GM12878 (cell line): ENCODE data around the gene TMEM91. TPM values are rescaled to one million over a fixed set of nuclear protein-coding genes. Genes with fewer than 3 reads are reported as not detected.

ENCODE experiments used
- ATAC-seq: fragments of 200-7000 bp; cut with Tn5 transposase; 3 replicates; pipeline ENCODE4 v1.9.1; 2020; ENCODE audit warnings: mild to moderate bottlenecking, moderate library complexity
- BruUV-seq: library from RNA; stranded (reverse); fragments of 400-500 nt; replicated peaks from 2 replicates; lab custom pipeline; 2021; lab: Mats Ljungman, UMichigan
- CTCF ChIA-PET: fragments of 300-600 bp; sonication (Branson Sonifier 250); formaldehyde crosslinking; extraction: SDS; loops from one replicate; lab custom pipeline; 2021; ENCODE audit warnings: inconsistent platforms; lab: Yijun Ruan, JAX
- POLR2A ChIA-PET: fragments of 350-600 bp; formaldehyde crosslinking; extraction: SDS; loops from one replicate; lab custom pipeline; 2021; ENCODE audit warnings: inconsistent platforms; lab: Charles Lee
- RAD21 ChIA-PET: fragments of 300-600 bp; sonication (Branson Sonifier 250); formaldehyde crosslinking; loops from one replicate; lab custom pipeline; 2023; ENCODE audit warnings: antibody characterized with exemption; ENCODE audit not compliant: unreplicated experiment; lab: Charles Lee
- SMC1A ChIA-PET: fragments of 300-600 bp; sonication (Branson Sonifier 250); formaldehyde crosslinking; loops from one replicate; lab custom pipeline; 2023; ENCODE audit not compliant: unreplicated experiment, uncharacterized antibody; lab: Charles Lee
- DNase-seq: peaks from one replicate; pipeline ENCODE4 v3.0.0-alpha.2; 2011; ENCODE audit warnings: low read depth, low spot score
- FAIRE-seq: peaks from 3 replicates; lab custom pipeline; 2011; peaks lifted over from hg19 to GRCh38; lab: Jason Lieb, UNC
- H2AFZ ChIP-seq: 2 replicates; pipeline ENCODE4 v1.6.0; 2011; ENCODE audit warnings: low read depth, low read length, control low read depth; ENCODE audit not compliant: control insufficient read depth
- H3K27ac ChIP-seq: 2 replicates; pipeline ENCODE4 v1.5.1; 2011; ENCODE audit warnings: control low read depth; ENCODE audit not compliant: control insufficient read depth, insufficient read depth
- H3K27me3 ChIP-seq, 2 experiments: replicated peaks in 1 of 2; 2 replicates each; pipeline versions ENCODE4 v1.6.0 to v1.6.1; 2011; ENCODE audit warnings: low read length in 1 of 2; ENCODE audit not compliant: control insufficient read depth in 2 of 2, insufficient read depth in 2 of 2
- H3K36me3 ChIP-seq, 2 experiments: 2 replicates each; pipeline ENCODE4 v1.5.1; 2011; ENCODE audit warnings: low read length in 1 of 2; ENCODE audit not compliant: control insufficient read depth in 2 of 2, insufficient read depth in 2 of 2
- H3K4me1 ChIP-seq: 2 replicates; pipeline ENCODE4 v1.6.1; 2011; ENCODE audit warnings: mild to moderate bottlenecking, low read length, moderate library complexity, mixed read lengths; ENCODE audit not compliant: control insufficient read depth, insufficient read depth
- H3K4me2 ChIP-seq: 2 replicates; pipeline ENCODE4 v1.6.0; 2011; ENCODE audit warnings: control low read depth; ENCODE audit not compliant: control insufficient read depth, insufficient read depth
- H3K4me3 ChIP-seq: fragments of 200-600 bp; sonication (generic); 2 replicates; pipeline ENCODE4 v1.5.1; 2016
- H3K79me2 ChIP-seq: 2 replicates; pipeline ENCODE4 v1.6.0; 2011; ENCODE audit warnings: low read length; ENCODE audit not compliant: control insufficient read depth, insufficient read depth
- H3K9ac ChIP-seq: 2 replicates; pipeline ENCODE4 v1.8.0; 2011; ENCODE audit warnings: low read length, control low read depth, mixed read lengths; ENCODE audit not compliant: control insufficient read depth, insufficient read depth
- H3K9me3 ChIP-seq: replicated peaks from 3 replicates; pipeline ENCODE4 v1.5.1; 2011; ENCODE audit warnings: mild to moderate bottlenecking, low read length; ENCODE audit not compliant: control insufficient read depth, insufficient read depth
- H4K20me1 ChIP-seq: 2 replicates; pipeline ENCODE4 v1.6.0; 2011; ENCODE audit not compliant: control insufficient read depth, insufficient read depth
- CREM ChIP-seq: IDR thresholded peaks from 2 replicates; pipeline ENCODE4 v1.6.1; 2014; ENCODE audit warnings: antibody characterized with exemption, low read depth
- CUX1 ChIP-seq: IDR thresholded peaks from 2 replicates; pipeline ENCODE4 v1.6.1; 2012; ENCODE audit warnings: improper control_type of control experiment, low read depth, low read length; ENCODE audit not compliant: insufficient replicate concordance
- E2F8 ChIP-seq: fragments of 450-650 bp; IDR thresholded peaks from 2 replicates; pipeline ENCODE4 v1.6.1; 2018; ENCODE audit warnings: mild to moderate bottlenecking, low read depth, moderate library complexity; ENCODE audit not compliant: partially characterized antibody
- ESRRA ChIP-seq: IDR thresholded peaks from 2 replicates; pipeline ENCODE4 v1.6.1; 2012; ENCODE audit warnings: mild to moderate bottlenecking, low read length, improper control_type of control experiment
- KAT2A ChIP-seq: conservative IDR thresholded peaks from 2 replicates; pipeline ENCODE4 v1.6.1; 2011; ENCODE audit warnings: low read depth, low read length; ENCODE audit not compliant: control insufficient read depth
- LARP7 ChIP-seq: fragments of 450-650 bp; IDR thresholded peaks from 2 replicates; pipeline ENCODE4 v1.6.1; 2017; ENCODE audit warnings: mild to moderate bottlenecking
- MEF2A ChIP-seq: IDR thresholded peaks from 2 replicates; pipeline ENCODE4 v1.6.1; 2011; ENCODE audit warnings: low read depth, mild to moderate bottlenecking, low read length, moderate library complexity; ENCODE audit not compliant: insufficient read depth
- MLLT1 ChIP-seq: fragments of 450-650 bp; IDR thresholded peaks from 2 replicates; pipeline ENCODE4 v1.6.1; 2016; ENCODE audit warnings: mild to moderate bottlenecking
- NR2F1 ChIP-seq: fragments of 450-650 bp; conservative IDR thresholded peaks from 2 replicates; pipeline ENCODE4 v1.6.1; 2017; ENCODE audit warnings: mild to moderate bottlenecking
- RELB ChIP-seq: fragments of 450-650 bp; IDR thresholded peaks from 2 replicates; pipeline ENCODE4 v1.6.1; 2017; ENCODE audit warnings: low read depth, mild to moderate bottlenecking, moderate library complexity
- TCF7 ChIP-seq: IDR thresholded peaks from 2 replicates; pipeline ENCODE4 v1.6.1; 2014; ENCODE audit warnings: antibody characterized with exemption, borderline replicate concordance
- ZSCAN29 ChIP-seq: fragments of 450-650 bp; IDR thresholded peaks from 2 replicates; pipeline ENCODE4 v1.6.1; 2017; ENCODE audit warnings: mild to moderate bottlenecking, moderate library complexity
- ZZZ3 ChIP-seq: IDR thresholded peaks from 2 replicates; pipeline ENCODE4 v1.6.1; 2011; ENCODE audit warnings: low read depth; ENCODE audit not compliant: control insufficient read depth, insufficient read length
- WGBS: methylation state at CpG from one replicate; pipeline ENCODE4 v1.1.6; 2016; ENCODE audit warnings: low lambda C conversion rate; ENCODE audit not compliant: insufficient replicate concordance, insufficient coverage; ENCODE audit errors: missing lambda C conversion rate; 5-methylcytosine and 5-hydroxymethylcytosine counted together
- in situ Hi-C: fragments of 300-500 bp; cut with MboI; formaldehyde crosslinking; loops from 9 replicates; pipeline ENCODE4 v1.14.3; 2018; ENCODE audit warnings: mixed read lengths
- intact Hi-C: fragments of 100-400 bp; cut with micrococcal nuclease; formaldehyde crosslinking; loops from one replicate; pipeline ENCODE4 v1.14.2; 2022; ENCODE audit not compliant: unreplicated experiment
- polyA plus RNA-seq, 11 experiments: library from polyadenylated mRNA; depleted of rRNA in 4 of 11; unstranded in 6 of 11; stranded (reverse) in 5 of 11; fragments of >200 nt; fragmentation: Nextera tagmentation in 4 of 11; fragmentation: Illumina TruSeq in 1 of 11; extraction: Ambion mirVana in 4 of 11; extraction: Trizol in 1 of 11; gene quantifications; 1 replicate in 1 of 11; 2 replicates in 10 of 11; pipeline versions ENCODE4 v1.2.1 to v1.2.3, GENCODE V29; 2011 to 2016; ENCODE audit warnings: inconsistent platforms in 2 of 11, missing spikeins in 2 of 11, low read depth in 1 of 11
- total RNA-seq, 4 experiments: library from RNA; depleted of rRNA in 3 of 4; stranded (reverse); fragments of >200 nt in 3 of 4; fragmentation: Illumina TruSeq in 1 of 4; extraction: Trizol in 1 of 4; gene quantifications; 2 replicates each; pipeline versions ENCODE4 v1.2.1 to v1.2.3, GENCODE V29; 2013 to 2021

The TMEM91 gene
- total and polyA plus RNA-seq, 10 of the 15 experiments (the other 5 are each of a cell fraction or from before 2014, with no cell fraction given), result 1.5 to 5.5 (median 2.7) TPM

- no peak for FAIRE-seq
- Histone ChIP-seq H4K20me1 (no peaks in the 10 kb centered on the region), H3K27me3 (no peaks in the 10 kb centered on the region), H3K36me3 (no peaks in the 10 kb centered on the region; a peak in 1 of 4 replicates), H3K4me3 (no peak overlapping the region), H3K79me2 (peaks cover 34% of the 10 kb centered on the region), H3K27ac (no peak overlapping the region), H3K9ac (no peak overlapping the region), H3K4me1 (peaks cover 4% of the 10 kb centered on the region), H2AFZ (no peak overlapping the region), H3K4me2 (no peak overlapping the region), H3K9me3 (no peaks in the 10 kb centered on the region)
- POLR2A ChIA-PET, result interaction anchor here (1.6 kb wide), 1 partner anchor 9 kb away, joined by 6 read pairs; the partner anchor contains the start of gene B9D2
- BruUV-seq, result no TSS peak
- intact Hi-C loops, result no loop called here
- 90% methylated on average over 1 of the region's 1 CpG for WGBS
- CTCF ChIA-PET, result interaction anchor here (0.6 to 6.4 kb wide), 7 partner anchors 10 to 152 kb away, joined by 3 to 91 read pairs (median 3); partner anchors contain the start of gene B9D2
- in situ Hi-C loops, result no loop called here
- ATAC-seq, result no peak
- no peak for DNase-seq
- RAD21 ChIA-PET, result interaction anchor here (1.2 to 1.7 kb wide), 2 partner anchors 9 to 84 kb away, joined by 5 to 7 read pairs; partner anchors contain the start of gene B9D2
- SMC1A ChIA-PET, result interaction anchor here (0.6 to 1.5 kb wide), 2 partner anchors 9 to 785 kb away, joined by 3 to 5 read pairs; partner anchors contain the start of gene B9D2
- TF ChIP-seq ZZZ3 (no peak), E2F8 (no peak), TCF7 (no peak), LARP7 (no peak), NR2F1 (no peak), MEF2A (no peak), ESRRA (no peak), KAT2A (no peak), RELB (no peak), MLLT1 (no peak), CUX1 (no peak), ZSCAN29 (no peak), CREM (no peak)
These were observed 21.3 kb upstream of the TMEM91 start for GRCh38 chr19:41355035-41355434.
